Thoracic aorta (tissue), 2 donors: ENCODE measurements around the gene AHNAK. TPM values are rescaled to one million over a fixed set of nuclear protein-coding genes. Genes with fewer than 3 reads are reported as not detected.
"Not testable (repeated sequence)": the region's sequence is repeated elsewhere in the genome, so short reads cannot be mapped to it uniquely, and the experiment has no call there.

Experiments
- ATAC-seq: fragments of 150-250 bp; one replicate; pipeline ENCODE4 v1.8.0; 2017; ENCODE audit warnings: low read depth; ENCODE audit not compliant: insufficient number of reproducible peaks, low FRiP score
- DNase-seq: peaks from one replicate; pipeline ENCODE4 v3.0.0-alpha.2; 2020; ENCODE audit warnings: low spot score
- H3K27ac ChIP-seq, 2 donors: fragments of 200-600 bp; sonication (generic); 1 replicate in 1 of 2; 2 replicates in 1 of 2; pipeline ENCODE4 v1.5.1; 2016; ENCODE audit warnings: mild to moderate bottlenecking in 2 of 2, moderate library complexity in 2 of 2
- H3K27me3 ChIP-seq: fragments of 200-600 bp; sonication (generic); replicated peaks from 2 replicates; pipeline ENCODE4 v1.6.0; 2016; ENCODE audit warnings: mild to moderate bottlenecking; ENCODE audit not compliant: insufficient read depth
- H3K36me3 ChIP-seq: fragments of 200-600 bp; sonication (generic); one replicate; pipeline ENCODE4 v1.5.1; 2016
- H3K4me1 ChIP-seq, 2 donors: fragments of 200-600 bp; sonication (generic); 1 replicate in 1 of 2; 2 replicates in 1 of 2; pipeline versions ENCODE4 v1.5.1 to v1.6.0; 2016; ENCODE audit warnings: low read depth in 2 of 2, mild to moderate bottlenecking in 1 of 2; ENCODE audit not compliant: control insufficient read depth in 1 of 2
- H3K4me3 ChIP-seq: fragments of 200-600 bp; sonication (generic); 2 replicates; pipeline ENCODE4 v1.5.1; 2016; ENCODE audit warnings: mild to moderate bottlenecking
- H3K9me3 ChIP-seq: fragments of 200-600 bp; sonication (generic); 2 replicates; pipeline ENCODE4 v1.5.1; 2016
- total RNA-seq, 2 donors: library from RNA; depleted of rRNA; stranded (reverse); fragments of >200 nt; gene quantifications; one replicate each; pipeline versions ENCODE4 v1.1.0 to v1.2.3, GENCODE V29; 2016
- TF ChIP-seq, protein P1 (sequence below): fragments of 200-600 bp; sonication (generic); IDR thresholded peaks from one replicate; pipeline ENCODE4 v1.5.1; 2019; ENCODE audit warnings: antibody characterized with exemption

AHNAK gene
- total RNA-seq, 2 donors from 2014 or later, result 1,009 to 1,046 TPM

GRCh38 chr11:62390722-62391121 lies 155.9 kb downstream of the AHNAK start:
- peaks cover 5 to 7% of the 10 kb centered on the region in 2 donors for H3K4me1 ChIP-seq
- no peaks in the 10 kb centered on the region for H3K27me3 ChIP-seq
- ATAC-seq (no peak), DNase-seq (no peak)
- no peaks in the 10 kb centered on the region for H3K9me3 ChIP-seq
- H3K4me3 ChIP-seq, result no peak overlapping the region
- no peaks in the 10 kb centered on the region for H3K36me3 ChIP-seq
- TF ChIP-seq, protein P1, sequence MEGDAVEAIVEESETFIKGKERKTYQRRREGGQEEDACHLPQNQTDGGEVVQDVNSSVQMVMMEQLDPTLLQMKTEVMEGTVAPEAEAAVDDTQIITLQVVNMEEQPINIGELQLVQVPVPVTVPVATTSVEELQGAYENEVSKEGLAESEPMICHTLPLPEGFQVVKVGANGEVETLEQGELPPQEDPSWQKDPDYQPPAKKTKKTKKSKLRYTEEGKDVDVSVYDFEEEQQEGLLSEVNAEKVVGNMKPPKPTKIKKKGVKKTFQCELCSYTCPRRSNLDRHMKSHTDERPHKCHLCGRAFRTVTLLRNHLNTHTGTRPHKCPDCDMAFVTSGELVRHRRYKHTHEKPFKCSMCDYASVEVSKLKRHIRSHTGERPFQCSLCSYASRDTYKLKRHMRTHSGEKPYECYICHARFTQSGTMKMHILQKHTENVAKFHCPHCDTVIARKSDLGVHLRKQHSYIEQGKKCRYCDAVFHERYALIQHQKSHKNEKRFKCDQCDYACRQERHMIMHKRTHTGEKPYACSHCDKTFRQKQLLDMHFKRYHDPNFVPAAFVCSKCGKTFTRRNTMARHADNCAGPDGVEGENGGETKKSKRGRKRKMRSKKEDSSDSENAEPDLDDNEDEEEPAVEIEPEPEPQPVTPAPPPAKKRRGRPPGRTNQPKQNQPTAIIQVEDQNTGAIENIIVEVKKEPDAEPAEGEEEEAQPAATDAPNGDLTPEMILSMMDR, result no peak
- no peak overlapping the region for H3K27ac ChIP-seq

DNA sequence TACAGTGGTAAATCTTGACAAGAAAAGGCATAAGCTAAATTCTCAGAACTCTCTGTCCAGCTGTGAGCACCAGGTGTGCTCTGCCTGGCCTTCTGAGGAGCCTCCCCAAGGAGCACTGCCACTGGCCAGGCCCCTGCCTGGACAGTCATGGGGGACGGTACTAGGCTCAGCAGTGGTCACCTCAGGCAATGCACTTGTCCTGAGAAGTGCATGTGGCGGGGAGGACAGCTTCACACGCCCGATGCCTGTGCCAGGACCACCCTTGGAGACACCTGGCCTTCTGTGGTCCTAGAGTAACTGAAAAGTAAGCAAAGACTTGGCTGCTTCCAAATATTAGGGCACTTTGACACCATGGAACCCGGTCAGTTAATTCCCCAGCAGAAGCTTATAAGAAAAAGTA lies 156.4 kb downstream of the AHNAK start:
- Histone ChIP-seq H3K4me1 (peaks cover 1 to 2% of the 10 kb centered on the region in 2 donors), H3K9me3 (no peaks in the 10 kb centered on the region), H3K36me3 (no peaks in the 10 kb centered on the region), H3K4me3 (no peak overlapping the region), H3K27me3 (no peaks in the 10 kb centered on the region), H3K27ac (no peak overlapping the region)
- DNase-seq, result no peak
- TF ChIP-seq, protein P1, result no peak
- no peak for ATAC-seq

DNA sequence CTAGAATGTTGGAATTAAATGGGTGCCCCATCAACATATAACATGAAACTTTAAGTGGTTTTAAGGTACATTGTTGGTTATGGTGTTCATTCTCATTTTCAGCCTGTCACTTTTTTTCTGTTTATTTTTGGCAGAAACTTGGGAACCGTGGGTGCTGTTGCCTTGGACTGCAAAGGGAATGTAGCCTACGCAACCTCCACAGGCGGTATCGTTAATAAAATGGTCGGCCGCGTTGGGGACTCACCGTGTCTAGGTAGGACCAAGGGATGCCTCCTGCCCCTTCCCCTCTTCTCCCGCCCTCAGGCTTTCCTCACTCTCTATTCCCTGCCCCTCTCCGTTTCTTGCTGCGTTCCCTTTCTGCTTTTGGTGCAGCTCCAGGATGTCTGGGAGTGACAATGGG lies 157.6 kb downstream of the AHNAK start:
- Histone ChIP-seq H3K36me3 (no peaks in the 10 kb centered on the region), H3K27ac (no peak overlapping the region), H3K27me3 (no peaks in the 10 kb centered on the region), H3K9me3 (no peaks in the 10 kb centered on the region), H3K4me3 (no peak overlapping the region), H3K4me1 (no peaks in the 10 kb centered on the region)
- TF ChIP-seq, protein P1, result no peak
- ATAC-seq (no peak), DNase-seq (no peak)

DNA sequence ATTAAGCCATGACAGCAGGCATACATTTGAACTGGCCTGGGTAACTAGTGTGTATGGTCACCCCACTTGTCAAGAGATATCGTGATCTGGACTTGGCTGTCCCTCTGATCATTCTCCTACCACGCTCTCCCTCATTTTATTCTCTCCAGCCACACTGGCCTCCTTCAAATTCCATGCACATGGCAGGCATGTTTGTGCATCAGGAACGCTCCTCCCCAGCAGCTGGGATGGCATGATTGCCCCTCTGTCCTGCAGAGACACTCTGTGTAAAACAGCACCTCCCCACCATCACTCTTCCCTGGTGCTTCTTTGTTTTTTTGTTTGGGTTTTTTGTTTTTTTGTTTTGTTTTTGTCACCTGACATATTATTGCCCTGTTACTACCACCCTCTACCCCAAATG lies 159.2 kb downstream of the AHNAK start:
- no peak for DNase-seq
- no peaks in the 10 kb centered on the region for H3K4me1 ChIP-seq

DNA sequence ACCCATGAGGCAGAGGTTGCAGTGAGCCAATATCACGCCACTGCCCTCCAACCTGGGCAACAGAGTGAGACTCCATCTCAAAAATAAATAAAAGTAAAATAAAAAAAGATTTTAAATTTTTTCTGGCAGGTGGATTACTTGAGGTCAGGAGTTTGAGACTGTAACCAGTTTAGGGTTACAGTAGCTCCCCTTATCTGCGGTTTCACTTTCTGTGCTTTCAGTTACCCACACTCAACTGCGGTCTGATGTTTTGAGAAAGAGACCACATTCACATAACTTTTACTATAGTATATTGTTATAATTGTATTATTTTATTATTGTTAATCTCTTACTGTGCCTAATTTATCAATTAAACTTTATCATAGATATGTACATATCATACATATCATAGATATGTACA lies 160.5 kb downstream of the AHNAK start:
- H3K27me3 ChIP-seq, H3K9me3 ChIP-seq, DNase-seq, ATAC-seq, H3K4me3 ChIP-seq, H3K27ac ChIP-seq, H3K4me1 ChIP-seq, H3K36me3 ChIP-seq: not testable (repeated sequence)

More for the DNA sequence above, 159.2 kb downstream of the AHNAK start:
- H3K27ac ChIP-seq, result no peak overlapping the region
- no peak for ATAC-seq
- H3K27me3 ChIP-seq, result no peaks in the 10 kb centered on the region
- TF ChIP-seq, protein P1, result no peak
- no peaks in the 10 kb centered on the region for H3K9me3 ChIP-seq
- H3K4me3 ChIP-seq, result no peak overlapping the region
- H3K36me3 ChIP-seq, result no peaks in the 10 kb centered on the region

GRCh38 chr11:62383822-62384221 lies 162.8 kb downstream of the AHNAK start:
- Histone ChIP-seq H3K27me3 (no peaks in the 10 kb centered on the region), H3K9me3 (no peaks in the 10 kb centered on the region), H3K4me3 (no peak overlapping the region), H3K36me3 (no peaks in the 10 kb centered on the region), H3K27ac (no peak overlapping the region), H3K4me1 (peaks cover 4 to 6% of the 10 kb centered on the region in 2 donors)
- ATAC-seq, result no peak
- TF ChIP-seq, protein P1, result no peak
- no peak for DNase-seq
